H1 (cell line): ENCODE measurements around the gene ARHGAP6.

ENCODE experiments used
- CTCF ChIP-seq, 3 experiments: IDR thresholded peaks; 1 replicate in 2 of 3; 2 replicates in 1 of 3; pipeline versions ENCODE4 v1.5.1 to v1.6.1; 2011; ENCODE audit warnings: low read length in 3 of 3, mild to moderate bottlenecking in 3 of 3, inconsistent platforms in 2 of 3, low read depth in 1 of 3, moderate library complexity in 1 of 3; ENCODE audit not compliant: insufficient read depth in 1 of 3; ENCODE audit errors: control extremely low read depth in 1 of 3
- GTF2F1 ChIP-seq: IDR thresholded peaks from 2 replicates; pipeline ENCODE4 v1.6.1; 2012; ENCODE audit warnings: low read depth, low read length, improper control_type of control experiment, borderline replicate concordance
- TAF1 ChIP-seq: IDR thresholded peaks from 2 replicates; pipeline ENCODE4 v1.6.1; 2011; ENCODE audit warnings: mild to moderate bottlenecking, low read depth, low read length

- no peak for TF ChIP-seq CTCF (IDR thresholded peaks at IDR 0.05; ENCODE audit: control extremely low read depth in 1 of 3, insufficient read depth in 1 of 3, low read depth in 1 of 3, low read length in 3 of 3)
- TF ChIP-seq TAF1 = no peak
- TF ChIP-seq GTF2F1 = no peak
Measured at GRCh38 chrX:11393949-11394654, 271.6 kb downstream of the ARHGAP6 start.
